Thyroid gland (tissue), 4 donors: ENCODE measurements around the gene MICB.

Experiments used
- POLR2A ChIP-seq, 2 donors: fragments of 450-650 bp; IDR thresholded peaks; one replicate each; pipeline ENCODE4 v1.6.1; 2017; ENCODE audit warnings: antibody characterized with exemption in 2 of 2, mild to moderate bottlenecking in 2 of 2, moderate library complexity in 1 of 2
- TF ChIP-seq, protein P1 (sequence below), 6 experiments: fragments of 200-600 bp in 3 of 6; fragments of 450-650 bp in 3 of 6; sonication (generic) in 3 of 6; IDR thresholded peaks; one replicate each; pipeline ENCODE4 v1.5.1; 2016 to 2019; ENCODE audit warnings: antibody characterized with exemption in 6 of 6, mild to moderate bottlenecking in 2 of 6, inconsistent platforms in 1 of 6, moderate library complexity in 1 of 6

- TF ChIP-seq, protein P1, sequence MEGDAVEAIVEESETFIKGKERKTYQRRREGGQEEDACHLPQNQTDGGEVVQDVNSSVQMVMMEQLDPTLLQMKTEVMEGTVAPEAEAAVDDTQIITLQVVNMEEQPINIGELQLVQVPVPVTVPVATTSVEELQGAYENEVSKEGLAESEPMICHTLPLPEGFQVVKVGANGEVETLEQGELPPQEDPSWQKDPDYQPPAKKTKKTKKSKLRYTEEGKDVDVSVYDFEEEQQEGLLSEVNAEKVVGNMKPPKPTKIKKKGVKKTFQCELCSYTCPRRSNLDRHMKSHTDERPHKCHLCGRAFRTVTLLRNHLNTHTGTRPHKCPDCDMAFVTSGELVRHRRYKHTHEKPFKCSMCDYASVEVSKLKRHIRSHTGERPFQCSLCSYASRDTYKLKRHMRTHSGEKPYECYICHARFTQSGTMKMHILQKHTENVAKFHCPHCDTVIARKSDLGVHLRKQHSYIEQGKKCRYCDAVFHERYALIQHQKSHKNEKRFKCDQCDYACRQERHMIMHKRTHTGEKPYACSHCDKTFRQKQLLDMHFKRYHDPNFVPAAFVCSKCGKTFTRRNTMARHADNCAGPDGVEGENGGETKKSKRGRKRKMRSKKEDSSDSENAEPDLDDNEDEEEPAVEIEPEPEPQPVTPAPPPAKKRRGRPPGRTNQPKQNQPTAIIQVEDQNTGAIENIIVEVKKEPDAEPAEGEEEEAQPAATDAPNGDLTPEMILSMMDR (IDR thresholded peaks at IDR 0.05) = no peak
- no peak for TF ChIP-seq POLR2A (IDR thresholded peaks at IDR 0.05)
Measured at GRCh38 chr6:31534521-31535040, 36.6 kb downstream of the MICB start.
